HG03521 (cell line): ENCODE results near the gene ZBED4.
"Not testable (repeated sequence)": the region's sequence is repeated elsewhere in the genome, so short reads cannot be mapped to it uniquely, and the experiment has no call there.

Source experiments
- ATAC-seq: cut with Tn5 transposase; IDR thresholded peaks from one replicate; pipeline ENCODE4 v1.9.1; 2021; ENCODE audit warnings: mild to moderate bottlenecking, moderate library complexity; ENCODE audit not compliant: unreplicated experiment

The ZBED4 gene

GRCh38 chr22:49826603-49827270 is 26.9 kb upstream of the ZBED4 start:
- ATAC-seq = no peak

- no peak for ATAC-seq
These were observed 26.3 kb upstream of the ZBED4 start for GRCh38 chr22:49827271-49827852.

DNA sequence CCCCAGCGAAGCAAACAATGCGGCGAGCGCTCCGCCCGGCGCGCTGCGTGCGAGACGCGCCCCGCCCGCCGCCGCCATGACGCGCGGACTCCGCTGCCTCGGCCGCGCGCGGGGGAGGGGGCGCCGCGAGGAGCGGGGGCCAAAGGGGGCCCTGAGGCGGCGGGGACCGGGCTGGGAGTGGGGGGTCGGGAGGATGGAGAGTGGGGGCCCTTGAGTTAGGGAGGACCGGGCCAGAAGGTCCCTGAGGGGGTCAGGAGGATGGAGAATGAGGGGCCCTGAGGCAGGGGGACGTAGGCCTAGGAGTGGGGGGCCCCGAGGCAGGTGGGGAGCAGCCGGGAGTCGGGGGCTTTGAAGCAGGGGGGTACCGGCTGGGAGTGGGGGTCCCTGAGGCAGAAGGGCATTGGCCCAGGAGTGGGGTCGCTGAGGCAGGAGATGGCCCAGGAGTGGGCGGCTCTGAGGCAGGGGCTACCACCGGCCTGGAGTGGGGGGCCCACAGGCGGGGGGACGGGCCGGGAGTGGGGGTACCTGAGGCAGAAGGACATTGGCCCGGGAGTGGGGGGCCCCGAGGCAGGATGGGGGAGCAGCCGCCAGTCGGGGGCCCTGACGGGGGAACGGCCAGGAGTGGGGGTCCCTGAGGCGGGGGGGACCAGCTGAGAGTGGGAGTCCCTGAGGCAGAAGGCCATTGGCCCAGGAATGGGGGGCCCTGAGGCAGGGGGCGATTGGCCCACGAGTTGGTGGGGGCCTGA is 25.6 kb upstream of the ZBED4 start, which contains the start of gene BRD1:
Gene BRD1 (minus strand): TSS at position 21 of the 746 bp plus-strand sequence. CDS start 3,556 bp downstream, outside the sequence.
- no peak for ATAC-seq

GRCh38 chr22:49828599-49828965 is 25.1 kb upstream of the ZBED4 start:
- ATAC-seq = no peak

DNA sequence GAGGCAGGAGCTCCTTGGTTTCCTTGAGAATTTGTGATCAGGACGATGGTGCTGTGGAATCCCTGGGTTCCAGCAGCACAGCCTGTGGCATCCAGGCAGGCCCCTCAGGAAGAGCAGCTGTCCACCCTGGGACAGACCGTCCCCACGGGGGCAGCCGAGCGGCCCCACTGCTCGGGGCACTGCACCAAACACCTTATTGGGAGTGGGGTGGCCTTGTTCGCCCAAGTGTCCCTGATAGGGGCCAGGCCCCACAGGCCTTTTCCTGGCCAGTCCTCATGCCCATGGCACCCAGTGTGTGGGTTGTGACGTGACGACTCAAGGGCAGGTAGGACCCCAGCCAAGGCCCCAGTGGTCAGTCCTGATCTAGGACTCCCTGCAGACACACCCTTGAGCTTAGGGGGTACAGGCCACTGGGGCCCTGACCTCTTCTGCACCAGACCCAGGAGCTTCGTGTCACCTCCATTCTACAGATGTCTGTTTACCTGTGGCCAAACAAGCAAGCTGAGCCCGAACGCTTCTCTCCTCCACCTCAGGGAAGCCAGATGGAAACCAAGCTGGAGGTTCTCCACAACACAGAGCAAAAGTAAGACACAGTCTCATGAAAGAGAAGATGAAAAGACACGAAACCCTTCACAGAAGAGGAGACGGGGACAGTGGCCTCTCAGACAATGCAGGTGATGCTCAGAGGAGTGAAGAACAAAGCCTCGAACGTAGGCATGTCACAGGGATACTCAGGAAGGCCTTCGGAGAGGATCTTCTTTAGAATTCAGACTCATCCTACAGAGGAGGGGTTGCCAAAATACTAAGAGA is 24.4 kb upstream of the ZBED4 start:
- ATAC-seq = no peak

DNA sequence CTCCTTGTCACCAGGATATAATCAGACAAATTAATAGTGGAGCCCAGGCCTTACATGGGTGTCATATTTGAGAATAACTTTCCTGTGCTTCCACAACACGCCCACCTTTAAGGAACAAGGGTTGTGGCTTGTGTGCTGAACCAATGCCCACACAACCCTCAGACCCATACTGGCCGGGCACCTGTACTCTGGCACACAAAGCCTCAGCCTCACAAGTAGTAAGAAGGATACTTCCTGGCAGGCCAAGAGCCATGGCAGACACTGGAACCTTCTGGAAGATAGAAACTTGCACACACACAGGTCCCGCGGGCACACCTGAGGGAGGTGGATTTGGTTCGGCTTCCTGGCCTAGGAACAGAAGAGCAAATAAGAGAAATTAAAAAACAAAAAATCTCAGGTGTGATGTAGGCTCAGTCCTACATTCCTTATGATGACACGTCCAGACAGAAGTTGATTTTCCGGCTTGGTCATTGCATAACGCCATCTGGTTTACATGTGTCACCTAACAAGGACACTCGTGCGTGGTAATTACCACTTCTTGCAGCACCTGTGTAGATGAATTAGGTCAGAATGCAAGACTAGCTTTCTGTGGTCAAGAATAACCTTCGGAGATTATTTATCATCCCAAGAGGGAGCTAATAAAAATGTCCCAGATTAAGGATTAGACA is 20.2 kb upstream of the ZBED4 start:
- ATAC-seq = no peak

- no peak for ATAC-seq
These were observed 14.6 kb upstream of the ZBED4 start for GRCh38 chr22:49838771-49839717.

GRCh38 chr22:49845241-49845640 is 8.4 kb upstream of the ZBED4 start:
- ATAC-seq = no peak

- no peak for ATAC-seq
These were observed 7.8 kb upstream of the ZBED4 start for GRCh38 chr22:49845666-49846459.

DNA sequence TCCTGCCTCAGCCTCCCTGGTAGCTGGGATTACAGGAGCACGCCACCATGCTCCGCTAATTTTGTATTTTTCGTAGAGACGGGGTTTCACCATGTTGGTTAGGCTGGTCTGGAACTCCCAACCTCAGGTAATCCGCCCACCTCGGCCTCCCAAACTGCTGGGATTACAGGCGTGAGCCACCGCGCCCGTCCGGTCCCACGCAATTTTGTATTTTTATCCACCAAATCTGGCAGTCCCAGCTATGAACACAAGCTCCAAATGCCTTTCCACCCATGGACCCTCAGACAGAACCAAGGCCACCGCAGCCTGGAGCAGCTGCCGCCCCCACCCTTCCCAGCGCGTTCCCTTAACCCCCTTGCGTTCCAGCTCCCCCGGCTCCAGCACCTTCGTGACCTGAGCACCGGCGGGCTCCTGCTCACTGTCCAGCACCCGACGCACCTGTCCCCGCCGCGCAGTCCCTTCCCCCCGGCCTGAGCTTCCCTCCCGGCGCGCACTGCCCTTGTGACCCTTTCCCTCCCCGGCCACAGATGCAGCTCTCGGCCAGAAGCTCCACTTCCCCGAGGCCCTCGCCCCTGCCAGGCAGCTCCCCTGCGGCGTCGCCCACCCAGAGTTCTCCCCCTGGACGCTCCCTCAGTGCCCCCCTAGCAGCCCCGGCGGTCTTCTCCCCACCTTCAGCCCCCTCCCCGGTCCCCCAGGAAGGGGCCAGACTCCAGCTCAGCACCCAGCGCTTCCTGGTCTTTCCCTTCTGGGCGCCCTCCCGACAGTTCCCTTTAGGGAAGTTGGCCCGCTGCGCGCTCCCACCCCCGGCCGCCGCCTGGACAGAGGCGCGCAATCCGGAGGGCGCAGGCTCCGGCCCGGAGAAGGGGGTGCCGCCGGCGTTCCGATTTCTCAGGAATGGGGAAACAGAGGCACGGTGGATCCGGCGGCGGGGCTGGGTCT is 5.6 kb upstream of the ZBED4 start:
- no peak for ATAC-seq

GRCh38 chr22:49848690-49849160 is 4.9 kb upstream of the ZBED4 start:
- no peak for ATAC-seq

- ATAC-seq = no peak
These were observed 4.3 kb upstream of the ZBED4 start for GRCh38 chr22:49849161-49850020.

GRCh38 chr22:49850021-49850911 is 3.4 kb upstream of the ZBED4 start:
- ATAC-seq = no peak

DNA sequence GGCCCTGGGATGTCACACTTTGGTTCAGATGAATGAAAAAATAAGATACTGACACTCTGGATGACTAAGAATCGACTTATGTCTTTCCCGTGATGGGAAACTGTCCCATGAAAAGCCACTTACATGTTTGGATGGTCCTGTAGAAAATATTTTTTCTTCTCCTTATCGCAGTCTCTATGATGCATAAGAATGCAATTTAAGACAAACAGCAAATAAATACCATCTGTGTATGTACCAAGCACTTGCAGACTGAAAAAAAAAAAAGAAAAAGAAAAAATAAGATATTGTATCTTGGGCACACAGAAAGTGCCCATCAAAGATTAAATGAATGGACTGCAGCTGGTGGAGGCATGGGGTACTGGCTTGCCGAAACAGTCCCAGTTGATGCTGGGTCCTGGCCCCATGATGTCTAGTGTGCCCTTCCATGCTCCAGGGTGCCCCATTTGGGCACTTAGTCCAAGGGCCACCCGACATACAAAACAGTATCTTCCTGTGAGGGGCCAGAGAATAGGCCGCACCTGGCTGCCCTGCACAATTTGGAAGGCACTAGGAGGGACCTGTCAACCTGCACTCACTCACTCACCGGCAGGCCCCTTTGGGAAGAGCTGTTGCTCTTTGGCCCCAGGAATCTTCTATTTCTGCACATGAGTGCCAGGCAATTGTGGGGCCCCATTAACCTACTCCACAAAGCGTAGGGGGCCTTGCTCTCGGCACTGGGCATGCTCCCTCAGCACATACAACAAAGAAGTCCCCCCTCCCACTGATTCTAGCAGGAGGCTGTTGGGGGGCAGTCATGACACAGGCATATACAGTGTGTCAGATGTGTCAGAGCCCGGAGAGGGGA is 2.5 kb upstream of the ZBED4 start:
- no peak for ATAC-seq

DNA sequence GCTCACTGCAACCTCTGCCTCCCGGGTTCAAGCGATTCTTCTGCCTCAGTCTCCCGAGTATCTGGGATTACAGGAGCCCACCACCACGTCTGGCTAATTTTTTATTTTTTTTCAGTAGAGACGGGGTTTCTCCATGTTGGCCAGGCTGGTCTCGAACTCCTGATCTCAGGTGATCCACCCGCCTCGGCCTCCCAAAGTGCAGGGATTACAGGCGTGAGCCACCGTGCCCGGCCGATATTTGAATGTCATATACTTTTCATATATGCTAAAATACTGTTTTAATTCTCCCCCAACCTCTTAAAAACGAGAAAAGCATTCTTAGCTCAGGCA is 1.1 kb upstream of the ZBED4 start:
- ATAC-seq = not testable (repeated sequence)
